SK-MEL-5 (cell line): ENCODE measurements around the gene PHYHIPL. TPM values are rescaled to one million over a fixed set of nuclear protein-coding genes. Genes with fewer than 3 reads are reported as not detected.
A peak's percentile ranks its signal among the peaks of the same experiment; 100 is the strongest.
"Not testable (repeated sequence)": the region's sequence is repeated elsewhere in the genome, so short reads cannot be mapped to it uniquely, and the experiment has no call there.

ENCODE experiments used
- DNase-seq: peaks from one replicate; pipeline ENCODE4 v3.0.0-alpha.2; 2016; ENCODE audit warnings: low read depth, low spot score
- in situ Hi-C: cut with HindIII; loops from 2 replicates; pipeline ENCODE4 v1.10.0; 2016; ENCODE audit warnings: low sequenced_read_pairs, high pct_unique_total_duplicates, low pct_unique_long_range_greater_than_20kb
- total RNA-seq: library from RNA; depleted of rRNA; stranded (reverse); fragments of >200 nt; shearing (Covaris generic); gene quantifications from 2 replicates; pipeline ENCODE4 v1.2.3, GENCODE V29; 2014

PHYHIPL gene
- total RNA-seq, 1 experiment from 2014 or later: 4.3 TPM

GRCh38 chr10:59239108-59239507 is 62.7 kb downstream of the PHYHIPL start:
- not testable (repeated sequence) for DNase-seq
- in situ Hi-C loops: loop anchor here (10.0 kb wide), 1 partner anchor 454 kb away; no protein-coding TSS in a partner anchor

- in situ Hi-C loops: no loop called here
- DNase-seq: peak; percentile 43
Observed at GRCh38 chr10:59240582-59241183, 64.2 kb downstream of the PHYHIPL start.

- in situ Hi-C loops: no loop called here
- DNase-seq: no peak
Observed at GRCh38 chr10:59242057-59242456, 65.6 kb downstream of the PHYHIPL start.

- in situ Hi-C loops: no loop called here
- DNase-seq: no peak
Observed at GRCh38 chr10:59242991-59243390, 66.5 kb downstream of the PHYHIPL start.

- in situ Hi-C loops: no loop called here
- no peak for DNase-seq
Observed at GRCh38 chr10:59243611-59244195, 67.3 kb downstream of the PHYHIPL start.

GRCh38 chr10:59244871-59245270 is 68.4 kb downstream of the PHYHIPL start:
- in situ Hi-C loops: no loop called here
- DNase-seq: no peak

GRCh38 chr10:59245686-59246085 is 69.2 kb downstream of the PHYHIPL start:
- no peak for DNase-seq
- in situ Hi-C loops: no loop called here

- in situ Hi-C loops: no loop called here
- DNase-seq: no peak
Observed at GRCh38 chr10:59252491-59252890, 76.0 kb downstream of the PHYHIPL start.

GRCh38 chr10:59255463-59255862 is 79.0 kb downstream of the PHYHIPL start:
- DNase-seq: no peak
- in situ Hi-C loops: no loop called here

- in situ Hi-C loops: no loop called here
Observed at GRCh38 chr10:59257224-59257623, 80.8 kb downstream of the PHYHIPL start.

GRCh38 chr10:59258890-59259289 is 82.4 kb downstream of the PHYHIPL start:
- no peak for DNase-seq
- in situ Hi-C loops: no loop called here

More at GRCh38 chr10:59257224-59257623, 80.8 kb downstream of the PHYHIPL start:
- DNase-seq: no peak

GRCh38 chr10:59265141-59265540 is 88.7 kb downstream of the PHYHIPL start:
- in situ Hi-C loops: no loop called here
- DNase-seq: no peak

GRCh38 chr10:59266321-59266720 is 89.9 kb downstream of the PHYHIPL start:
- in situ Hi-C loops: no loop called here
- no peak for DNase-seq

GRCh38 chr10:59268460-59268859 is 92.0 kb downstream of the PHYHIPL start:
- in situ Hi-C loops: no loop called here
- no peak for DNase-seq

GRCh38 chr10:59269651-59270050 is 93.2 kb downstream of the PHYHIPL start:
- no peak for DNase-seq
- in situ Hi-C loops: no loop called here

- in situ Hi-C loops: no loop called here
- DNase-seq: no peak
Observed at GRCh38 chr10:59270492-59270891, 94.0 kb downstream of the PHYHIPL start.

- no peak for DNase-seq
- in situ Hi-C loops: no loop called here
Observed at GRCh38 chr10:59271160-59271559, 94.7 kb downstream of the PHYHIPL start.

- DNase-seq: no peak
- in situ Hi-C loops: no loop called here
Observed at GRCh38 chr10:59272061-59272460, 95.6 kb downstream of the PHYHIPL start.

- in situ Hi-C loops: no loop called here
- DNase-seq: no peak
Observed at GRCh38 chr10:59273445-59273844, 97.0 kb downstream of the PHYHIPL start.
